Activated CD8-positive, alpha-beta memory T cell treated with anti-CD3 and anti-CD28 coated beads, Interleukin-2, amount 10 ng/mL, durations not matched to agents 7 days and 5 days (primary cell): ENCODE data around the gene CRIP1. TPM values are rescaled to one million over a fixed set of nuclear protein-coding genes. Genes with fewer than 3 reads are reported as not detected.

Source experiments
- ATAC-seq: fragments of 150-1000 bp; cut with Tn5 transposase; one replicate; pipeline ENCODE4 v1.10.0; 2021; ENCODE audit warnings: moderate library complexity
- CTCF ChIA-PET: fragments of 350-600 bp; sonication (Branson Sonifier 250); formaldehyde crosslinking; loops from one replicate; lab custom pipeline; 2021; ENCODE audit warnings: antibody characterized with exemption; lab: Charles Lee
- DNase-seq: peaks from one replicate; pipeline ENCODE4 v3.0.0-alpha.2; 2020
- H3K27ac Mint-ChIP-seq: one replicate; pipeline ENCODE4 v1.8.0; 2021; ENCODE audit warnings: mild to moderate bottlenecking, mixed read lengths
- H3K27me3 Mint-ChIP-seq: one replicate; pipeline ENCODE4 v1.8.0; 2021; ENCODE audit warnings: mixed read lengths
- H3K36me3 Mint-ChIP-seq: one replicate; pipeline ENCODE4 v1.8.0; 2021; ENCODE audit warnings: mild to moderate bottlenecking, mixed read lengths
- H3K4me1 Mint-ChIP-seq: one replicate; pipeline ENCODE4 v1.8.0; 2021; ENCODE audit warnings: mixed read lengths
- H3K4me3 Mint-ChIP-seq: one replicate; pipeline ENCODE4 v1.8.0; 2021; ENCODE audit warnings: mild to moderate bottlenecking, moderate library complexity, mixed read lengths
- H3K9me3 Mint-ChIP-seq: one replicate; pipeline ENCODE4 v1.8.0; 2022; ENCODE audit warnings: low read depth, mixed read lengths
- total RNA-seq, 2 experiments: library from RNA; stranded (reverse); gene quantifications; one replicate each; pipeline ENCODE4 v1.2.3, GENCODE V29; 2021

The CRIP1 gene
- total RNA-seq, 2 experiments from 2014 or later, result 546 to 574 TPM

DNA sequence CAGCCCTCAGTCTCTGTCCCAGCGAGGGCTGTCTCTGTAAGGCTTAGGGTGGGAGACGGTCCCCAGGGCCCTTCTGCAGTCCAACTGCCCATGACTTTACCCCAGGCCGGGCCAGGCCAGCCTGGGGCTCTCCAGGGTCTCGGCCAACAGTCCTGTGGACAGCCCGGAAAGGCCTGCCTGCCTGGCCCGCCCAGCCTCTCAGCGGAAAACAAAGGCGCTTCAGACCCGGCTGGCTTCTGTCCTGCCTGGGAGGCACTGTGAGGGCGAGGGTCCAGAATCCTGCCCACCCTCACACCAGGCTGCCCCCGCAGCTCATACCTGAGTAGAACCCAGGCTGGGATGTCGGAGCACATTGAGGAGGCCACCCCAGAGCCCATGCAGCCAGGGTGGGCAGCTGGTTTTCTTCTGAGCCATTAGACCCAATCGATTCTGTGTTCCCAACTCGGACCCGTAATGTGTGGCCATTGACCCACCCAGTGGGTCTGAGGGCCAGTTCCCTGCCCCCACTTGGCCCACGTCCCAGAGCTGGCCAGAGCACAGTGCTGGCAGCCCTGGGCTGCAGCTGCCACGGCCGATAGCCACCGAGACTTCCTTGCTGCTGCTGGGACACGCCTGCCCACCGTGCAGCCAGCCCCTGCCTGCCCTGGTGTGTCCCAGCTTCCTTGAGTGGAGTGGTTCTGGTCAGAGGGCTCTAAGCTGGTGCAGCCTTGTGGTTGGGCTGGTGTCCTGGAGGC is 10.4 kb upstream of the CRIP1 start:
- Mint-ChIP-seq H3K36me3 (peaks cover 2% of the 10 kb centered on the region), H3K27me3 (peaks cover 32% of the 10 kb centered on the region), H3K4me3 (no peak overlapping the region), H3K9me3 (no peaks in the 10 kb centered on the region), H3K27ac (no peak overlapping the region), H3K4me1 (peaks cover 5% of the 10 kb centered on the region)
- ATAC-seq, result no peak
- CTCF ChIA-PET, result interaction anchor here (0.9 kb wide), 1 partner anchor 14 kb away, joined by 3 read pairs; no protein-coding TSS in a partner anchor
- no peak for DNase-seq

DNA sequence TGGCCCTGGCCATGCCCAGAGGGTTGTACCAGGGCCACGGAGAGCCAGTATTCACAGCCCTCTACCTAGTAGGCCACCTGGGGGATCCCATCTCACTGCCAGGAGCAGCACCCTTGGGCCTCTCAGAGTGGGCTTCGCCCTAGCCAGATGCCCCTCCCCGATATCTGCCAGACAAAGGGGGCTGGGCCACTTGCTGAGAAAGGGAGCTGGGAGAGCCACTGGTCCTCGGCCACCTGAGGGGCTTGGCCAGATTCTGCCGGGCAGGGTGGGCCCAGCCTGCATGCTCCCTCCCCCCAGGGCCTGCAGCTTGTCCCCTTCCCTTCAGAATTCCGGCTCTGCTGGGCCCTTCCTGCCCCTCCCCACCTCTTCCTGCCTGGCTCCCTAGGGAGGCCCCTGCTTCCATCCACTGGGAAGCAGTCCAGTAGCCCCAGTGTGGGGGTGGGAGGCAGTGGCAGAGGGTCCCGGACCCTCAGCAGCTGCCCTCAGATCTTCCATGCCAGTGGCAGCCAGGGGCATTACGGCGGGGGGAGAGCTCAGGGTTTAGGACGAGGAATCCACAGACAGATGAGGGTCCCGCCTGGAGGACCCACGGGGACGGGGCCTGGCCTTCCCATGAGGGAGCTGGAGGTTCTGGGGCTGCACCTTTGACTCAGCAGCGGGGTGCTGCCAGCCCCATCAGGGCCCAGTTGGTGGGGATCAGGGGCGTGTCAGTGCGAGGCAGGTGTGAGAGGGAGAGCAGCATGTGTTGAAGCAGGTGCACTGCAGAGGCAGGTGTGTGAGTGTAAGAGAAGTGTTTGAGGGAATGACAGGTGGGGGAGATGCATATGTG is 9.6 kb upstream of the CRIP1 start:
- ATAC-seq, result no peak

DNA sequence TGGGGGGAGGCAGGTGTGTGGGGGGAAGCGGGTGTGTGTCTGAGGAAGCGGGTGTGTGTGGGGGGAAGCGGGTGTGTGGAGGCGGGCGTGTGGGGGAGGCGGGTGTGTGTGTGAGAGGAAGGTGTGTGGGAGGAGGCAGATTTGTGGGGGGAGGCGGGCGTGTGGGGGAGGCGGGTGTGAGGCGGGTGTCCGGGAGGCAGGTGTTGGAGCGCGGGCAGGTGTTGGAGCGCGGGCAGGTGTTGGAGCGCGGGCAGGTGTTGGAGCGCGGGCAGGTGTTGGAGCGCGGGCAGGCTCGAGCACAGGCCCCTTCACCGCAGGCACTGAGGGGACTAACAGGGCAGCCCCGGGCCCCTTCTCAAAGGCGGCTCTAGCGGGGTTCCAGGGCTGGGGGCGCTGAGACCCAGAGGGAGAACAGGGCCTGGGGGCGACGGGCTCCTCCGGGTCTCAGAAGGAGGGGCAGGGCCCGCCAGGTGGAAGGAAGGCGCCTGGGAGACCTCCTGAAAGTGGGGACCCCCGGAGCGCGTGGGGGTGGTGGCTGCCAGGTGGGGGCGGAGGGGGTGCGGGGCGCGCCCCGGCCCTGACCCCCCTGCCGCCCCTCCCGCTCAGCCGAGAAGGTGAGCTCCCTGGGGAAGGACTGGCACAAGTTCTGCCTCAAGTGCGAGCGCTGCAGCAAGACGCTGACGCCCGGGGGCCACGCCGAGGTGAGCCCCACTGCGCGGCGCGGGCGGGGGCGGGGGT is 8.9 kb upstream of the CRIP1 start:
- CTCF ChIA-PET, result no interaction called here
- no peak overlapping the region for H3K4me3 Mint-ChIP-seq
- no peak for ATAC-seq

More for the DNA sequence above, 9.6 kb upstream of the CRIP1 start:
- CTCF ChIA-PET, result no interaction called here
- Mint-ChIP-seq H3K9me3 (no peaks in the 10 kb centered on the region), H3K36me3 (peaks cover 2% of the 10 kb centered on the region), H3K4me3 (no peak overlapping the region), H3K4me1 (peaks cover 10% of the 10 kb centered on the region), H3K27ac (no peak overlapping the region), H3K27me3 (peaks cover 32% of the 10 kb centered on the region)
- DNase-seq, result no peak

DNA sequence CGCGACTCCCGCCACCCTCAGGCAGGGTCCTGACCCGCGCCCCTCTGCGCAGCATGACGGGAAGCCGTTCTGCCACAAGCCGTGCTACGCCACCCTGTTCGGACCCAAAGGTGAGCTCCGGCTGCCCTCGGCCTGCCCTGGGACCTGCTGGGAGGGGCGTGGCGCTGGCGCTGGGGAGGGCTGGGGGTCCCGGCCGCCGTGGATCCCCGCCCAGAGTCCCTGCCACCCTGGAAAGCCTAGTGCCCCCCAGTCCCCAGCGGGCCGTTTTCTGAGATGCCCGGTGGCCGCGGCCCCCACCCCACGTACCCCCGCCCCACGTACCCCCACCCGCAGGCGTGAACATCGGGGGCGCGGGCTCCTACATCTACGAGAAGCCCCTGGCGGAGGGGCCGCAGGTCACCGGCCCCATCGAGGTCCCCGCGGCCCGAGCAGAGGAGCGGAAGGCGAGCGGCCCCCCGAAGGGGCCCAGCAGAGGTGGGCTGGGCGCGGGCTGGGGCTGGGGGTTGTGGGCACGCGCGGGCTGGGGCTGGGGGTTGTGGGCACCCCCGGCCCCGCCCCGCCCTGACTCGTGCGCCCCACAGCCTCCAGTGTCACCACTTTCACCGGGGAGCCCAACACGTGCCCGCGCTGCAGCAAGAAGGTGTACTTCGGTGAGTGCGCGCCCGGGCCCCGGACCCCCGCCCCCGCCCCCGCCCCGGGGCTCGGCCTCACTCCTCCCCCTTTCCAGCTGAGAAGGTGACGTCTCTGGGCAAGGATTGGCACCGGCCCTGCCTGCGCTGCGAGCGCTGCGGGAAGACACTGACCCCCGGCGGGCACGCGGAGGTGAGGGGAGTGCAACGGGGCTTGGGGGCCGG is 8.1 kb upstream of the CRIP1 start:
- H3K4me3 Mint-ChIP-seq, result no peak overlapping the region
- H3K27me3 Mint-ChIP-seq, result peaks cover 32% of the 10 kb centered on the region
- CTCF ChIA-PET, result no interaction called here
- DNase-seq, result no peak
- H3K27ac Mint-ChIP-seq, result no peak overlapping the region
- peaks cover 16% of the 10 kb centered on the region for H3K4me1 Mint-ChIP-seq
- H3K36me3 Mint-ChIP-seq, result peaks cover 2% of the 10 kb centered on the region
- no peaks in the 10 kb centered on the region for H3K9me3 Mint-ChIP-seq
- no peak for ATAC-seq

More for the DNA sequence above, 8.9 kb upstream of the CRIP1 start:
- Mint-ChIP-seq H3K36me3 (peaks cover 2% of the 10 kb centered on the region), H3K27me3 (peaks cover 32% of the 10 kb centered on the region), H3K4me1 (peaks cover 16% of the 10 kb centered on the region), H3K9me3 (no peaks in the 10 kb centered on the region), H3K27ac (no peak overlapping the region)
- no peak for DNase-seq

DNA sequence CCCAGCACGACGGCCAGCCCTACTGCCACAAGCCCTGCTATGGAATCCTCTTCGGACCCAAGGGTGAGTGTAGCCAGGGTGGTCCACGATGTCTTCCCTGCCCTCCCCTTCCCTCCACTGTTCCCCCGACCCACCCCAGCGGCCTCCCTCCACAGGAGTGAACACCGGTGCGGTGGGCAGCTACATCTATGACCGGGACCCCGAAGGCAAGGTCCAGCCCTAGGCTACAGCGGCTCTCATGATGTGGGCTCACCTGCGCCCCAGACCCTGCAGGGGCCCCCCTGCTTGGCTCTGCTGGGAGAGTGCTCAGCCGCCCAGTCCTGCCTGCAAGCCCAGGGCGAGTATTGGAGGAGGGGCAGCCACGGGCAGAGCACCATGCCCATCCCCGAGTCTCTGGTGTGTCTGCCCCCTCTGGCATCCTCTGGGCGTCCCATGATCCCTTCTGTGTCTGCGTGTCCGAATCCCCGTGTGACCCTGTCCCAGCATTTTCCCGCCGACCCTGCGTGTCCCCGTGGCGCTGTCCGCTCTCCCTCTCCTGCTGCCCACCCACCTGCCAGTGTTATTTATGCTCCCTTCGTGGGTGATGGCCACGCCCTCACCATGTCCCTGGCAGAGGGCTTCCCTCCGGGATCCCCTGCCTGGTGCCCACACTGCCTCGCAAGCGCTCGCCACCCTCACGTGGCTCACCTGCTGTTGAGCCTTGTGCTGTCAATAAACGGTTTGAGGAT is 7.1 kb upstream of the CRIP1 start:
- H3K4me3 Mint-ChIP-seq, result no peak overlapping the region
- no peak overlapping the region for H3K27ac Mint-ChIP-seq
- CTCF ChIA-PET, result interaction anchor here (1.0 to 3.4 kb wide), 6 partner anchors 8 to 182 kb away, joined by 3 to 42 read pairs (median 6); no protein-coding TSS in a partner anchor
- peaks cover 32% of the 10 kb centered on the region for H3K27me3 Mint-ChIP-seq
- DNase-seq, result no peak
- H3K4me1 Mint-ChIP-seq, result peaks cover 20% of the 10 kb centered on the region
- H3K36me3 Mint-ChIP-seq, result peaks cover 2% of the 10 kb centered on the region
- ATAC-seq, result no peak
- H3K9me3 Mint-ChIP-seq, result no peaks in the 10 kb centered on the region

DNA sequence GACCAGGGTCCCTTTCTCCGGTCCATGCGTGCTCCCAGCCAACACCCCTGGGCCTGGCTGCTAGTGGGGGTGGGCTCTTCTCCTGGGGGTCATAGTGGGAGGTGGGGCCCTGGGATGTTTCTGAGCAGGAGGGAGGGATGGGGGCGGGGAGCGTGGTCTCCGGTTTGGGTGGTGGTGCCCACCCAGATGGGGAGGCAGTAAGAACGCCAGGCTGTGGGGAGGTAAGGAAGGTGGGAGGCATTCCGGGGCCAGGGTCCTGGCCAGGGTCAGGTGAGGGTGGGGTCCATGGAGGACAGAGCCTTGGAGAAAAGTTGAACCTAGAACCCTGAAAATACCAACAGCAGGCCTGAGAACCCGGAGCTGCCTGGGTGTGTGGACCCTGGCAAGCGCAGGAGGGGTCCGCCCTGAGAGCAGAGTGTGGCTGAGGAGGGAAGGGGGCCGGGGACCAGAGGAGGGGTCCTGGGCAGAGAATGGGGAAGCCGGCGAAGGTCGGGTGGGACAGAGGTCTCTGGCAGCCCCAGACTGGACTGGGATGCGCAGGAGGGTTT is 6.4 kb upstream of the CRIP1 start:
- no peak for DNase-seq
- no peaks in the 10 kb centered on the region for H3K9me3 Mint-ChIP-seq
- H3K4me3 Mint-ChIP-seq, result no peak overlapping the region
- peaks cover 20% of the 10 kb centered on the region for H3K4me1 Mint-ChIP-seq
- no peak for ATAC-seq
- peaks cover 32% of the 10 kb centered on the region for H3K27me3 Mint-ChIP-seq
- peak overlapping the region; percentile 24 for H3K27ac Mint-ChIP-seq
- peaks cover 2% of the 10 kb centered on the region for H3K36me3 Mint-ChIP-seq
- CTCF ChIA-PET, result interaction anchor here (0.6 to 3.4 kb wide), 25 partner anchors 8 to 728 kb away, joined by 3 to 150 read pairs (median 4); partner anchors contain the start of genes SIVA1, TEDC1 and TEX22

DNA sequence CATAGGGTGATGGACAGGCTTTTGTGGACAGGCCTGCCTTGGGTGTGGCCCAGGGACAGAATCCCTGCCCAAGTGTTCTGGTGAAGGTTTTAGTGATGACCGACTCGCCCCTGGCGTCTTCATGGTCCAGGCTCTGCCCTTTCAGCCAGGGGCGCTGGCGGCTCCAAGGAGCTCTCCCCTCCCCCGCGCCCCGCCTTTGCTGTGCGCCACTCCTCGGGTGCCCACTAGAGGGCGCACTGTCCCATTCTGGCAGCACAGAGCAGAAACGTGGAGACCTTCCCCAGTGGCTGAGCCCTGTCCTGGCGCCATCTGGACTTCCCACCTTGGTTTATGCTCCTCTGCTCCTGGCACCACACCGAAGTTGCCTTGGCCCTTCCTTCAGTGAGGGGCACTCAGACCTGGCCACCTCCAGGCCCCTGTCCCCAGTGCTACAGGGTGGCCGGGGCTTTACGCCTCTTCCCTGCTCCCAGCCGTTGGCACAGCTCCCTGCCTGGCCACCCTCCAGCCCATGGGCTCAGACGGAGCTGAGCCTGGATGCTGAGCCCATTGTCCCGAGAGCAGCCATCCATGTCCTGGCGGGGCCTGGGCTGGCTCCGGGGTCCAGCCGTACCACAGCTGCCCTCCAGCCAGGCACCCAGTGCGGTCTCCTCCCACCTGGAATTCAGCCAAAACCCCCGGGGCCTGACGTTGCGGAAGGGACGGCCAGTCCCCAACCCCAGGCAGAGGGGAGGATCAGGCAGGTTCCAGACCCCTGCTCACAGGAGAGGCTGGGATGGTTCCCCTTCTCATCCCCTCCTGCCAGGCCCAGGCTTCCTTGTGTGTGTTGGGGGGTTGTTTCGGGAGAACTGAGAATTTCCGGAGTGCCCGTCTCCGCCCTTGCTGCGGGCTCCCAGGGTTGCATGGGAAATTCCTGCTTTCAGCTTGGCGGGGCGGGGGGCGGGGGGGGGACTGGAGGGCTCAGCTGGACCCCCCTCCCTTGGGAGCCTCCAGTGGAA is 5.6 kb upstream of the CRIP1 start:
- CTCF ChIA-PET, result interaction anchor here (0.6 to 3.4 kb wide), 30 partner anchors 9 to 1074 kb away, joined by 3 to 150 read pairs (median 3); partner anchors contain the start of genes GPR132, SIVA1, TEDC1 and TEX22
- H3K27me3 Mint-ChIP-seq, result peaks cover 24% of the 10 kb centered on the region
- ATAC-seq (peak; percentile 60), DNase-seq (peak; percentile 92)
- peak overlapping the region; percentile 95 for H3K27ac Mint-ChIP-seq
- H3K4me3 Mint-ChIP-seq, result peak overlapping the region; percentile 47
- no peaks in the 10 kb centered on the region for H3K9me3 Mint-ChIP-seq
- H3K36me3 Mint-ChIP-seq, result peaks cover 2% of the 10 kb centered on the region
- H3K4me1 Mint-ChIP-seq, result peaks cover 26% of the 10 kb centered on the region

DNA sequence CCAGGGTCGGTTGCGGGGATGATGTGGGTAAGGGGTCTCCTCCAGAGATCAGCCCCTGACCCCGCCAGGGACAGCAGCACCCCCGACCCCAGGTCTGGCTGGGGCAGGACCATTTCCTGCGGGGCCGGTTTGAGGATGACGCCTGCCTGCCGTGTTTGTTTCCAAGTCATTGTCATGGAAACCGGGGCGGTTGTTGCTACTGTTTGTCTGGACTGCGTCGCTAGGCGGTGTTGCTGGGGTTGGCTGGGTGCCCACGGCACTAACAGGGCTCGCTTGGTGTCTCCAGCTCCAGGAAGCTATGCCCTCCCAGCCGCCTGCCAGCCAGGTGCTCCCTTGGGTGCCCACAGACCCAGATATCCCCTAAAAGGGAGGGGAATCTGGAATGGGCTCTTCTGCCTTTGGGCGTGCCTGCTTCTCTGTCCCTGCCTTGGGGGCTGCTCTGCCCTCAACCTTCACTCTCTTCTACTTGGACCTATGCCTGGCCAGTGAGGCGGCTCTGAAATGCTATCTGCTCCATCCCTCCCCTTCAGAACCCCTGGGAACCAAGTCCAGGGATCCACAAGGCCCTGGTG is 4.7 kb upstream of the CRIP1 start:
- Mint-ChIP-seq H3K4me3 (peak overlapping the region; percentile 51), H3K27ac (peak overlapping the region; percentile 95), H3K27me3 (peaks cover 17% of the 10 kb centered on the region), H3K4me1 (peaks cover 29% of the 10 kb centered on the region), H3K36me3 (peaks cover 2% of the 10 kb centered on the region), H3K9me3 (no peaks in the 10 kb centered on the region)
- peak; percentile 74 for ATAC-seq
- CTCF ChIA-PET, result interaction anchor here (0.6 to 3.4 kb wide), 10 partner anchors 9 to 463 kb away, joined by 3 to 150 read pairs (median 6); partner anchors contain the start of genes GPR132, TEDC1 and TEX22
- peak; percentile 98 for DNase-seq

DNA sequence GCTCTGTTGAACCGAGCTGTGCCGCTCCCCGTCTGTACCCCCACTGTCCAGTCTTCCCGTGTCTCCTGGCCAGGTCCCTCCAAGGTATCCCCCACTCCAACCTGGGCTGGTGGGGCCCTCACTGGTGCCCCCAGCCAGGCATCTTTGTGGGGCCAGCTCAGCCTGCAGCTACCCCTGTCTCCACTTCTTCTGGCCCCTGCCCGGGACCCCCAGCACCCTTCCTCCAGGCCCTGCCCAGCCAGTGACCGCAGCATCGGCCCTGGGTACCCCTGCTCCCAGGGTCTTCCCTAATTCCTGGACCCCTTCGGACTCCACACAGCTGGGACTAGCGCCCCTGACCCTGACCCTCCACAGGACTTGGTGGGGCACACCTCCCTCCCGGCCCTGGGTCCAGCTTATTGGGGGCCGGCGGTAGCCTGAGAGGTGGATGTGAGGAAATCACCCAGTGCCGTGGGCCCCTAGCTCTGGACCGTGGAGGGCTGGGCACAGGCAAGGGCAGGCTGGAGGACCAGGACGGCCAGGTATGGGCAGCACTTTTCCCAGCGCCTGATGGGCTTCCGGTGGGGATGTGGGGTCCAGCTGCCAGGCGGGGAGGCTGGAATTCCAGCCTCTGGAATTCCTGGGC is 4.1 kb upstream of the CRIP1 start:
- no peak for DNase-seq
- peaks cover 29% of the 10 kb centered on the region for H3K4me1 Mint-ChIP-seq
- H3K36me3 Mint-ChIP-seq, result no peaks in the 10 kb centered on the region
- CTCF ChIA-PET, result interaction anchor here (1.0 to 3.4 kb wide), 5 partner anchors 8 to 463 kb away, joined by 4 to 150 read pairs (median 29); partner anchors contain the start of genes TEDC1 and TEX22
- H3K9me3 Mint-ChIP-seq, result no peaks in the 10 kb centered on the region
- no peak overlapping the region for H3K4me3 Mint-ChIP-seq
- peak overlapping the region; percentile 95 for H3K27ac Mint-ChIP-seq
- no peak for ATAC-seq
- H3K27me3 Mint-ChIP-seq, result peaks cover 12% of the 10 kb centered on the region
